ENCODE results near the gene ELP5.

Gene ELP5

GRCh38 chr17:7246779-7247178, 5.2 kb upstream of the ELP5 start:
- Histone ChIP-seq H3K27ac (ENCODE audit: low read length) (no peak overlapping the region), H3K4me1 (ENCODE audit: control insufficient read depth, insufficient read depth, low read length) (peaks cover 32% of the 10 kb centered on the region), H3K9ac (ENCODE audit: low read length in 2 of 2) (no peak overlapping the region), H3K27me3 (ENCODE audit: control insufficient read depth in 1 of 2, insufficient read depth in 2 of 2, low read length in 2 of 2) (no peaks in the 10 kb centered on the region), H3K9me3 (ENCODE audit: control insufficient read depth in 2 of 2, low read length in 2 of 2) (no peaks in the 10 kb centered on the region), H3K36me3 (ENCODE audit: control insufficient read depth in 2 of 2, insufficient read depth in 2 of 2, low read length in 2 of 2) (peaks cover 19 to 23% of the 10 kb centered on the region in 2 donors), H3K4me3 (ENCODE audit: low read length in 2 of 2) (no peak overlapping the region)

GRCh38 chr17:7248796-7249195, 3.2 kb upstream of the ELP5 start:
- Histone ChIP-seq H3K4me1 (ENCODE audit: control insufficient read depth, insufficient read depth, low read length) (peaks cover 32% of the 10 kb centered on the region), H3K27me3 (ENCODE audit: control insufficient read depth in 1 of 2, insufficient read depth in 2 of 2, low read length in 2 of 2) (no peaks in the 10 kb centered on the region), H3K4me3 (ENCODE audit: low read length in 2 of 2) (no peak overlapping the region), H3K9ac (ENCODE audit: low read length in 2 of 2) (no peak overlapping the region), H3K9me3 (ENCODE audit: control insufficient read depth in 2 of 2, low read length in 2 of 2) (no peaks in the 10 kb centered on the region), H3K36me3 (ENCODE audit: control insufficient read depth in 2 of 2, insufficient read depth in 2 of 2, low read length in 2 of 2) (peaks cover 19 to 23% of the 10 kb centered on the region in 2 donors), H3K27ac (ENCODE audit: low read length) (no peak overlapping the region)

GRCh38 chr17:7249214-7249613, 2.8 kb upstream of the ELP5 start:
- Histone ChIP-seq H3K4me1 (ENCODE audit: control insufficient read depth, insufficient read depth, low read length) (peaks cover 30% of the 10 kb centered on the region), H3K36me3 (ENCODE audit: control insufficient read depth in 2 of 2, insufficient read depth in 2 of 2, low read length in 2 of 2) (peaks cover 20 to 21% of the 10 kb centered on the region in 2 donors), H3K27ac (ENCODE audit: low read length) (no peak overlapping the region), H3K9ac (ENCODE audit: low read length in 2 of 2) (no peak overlapping the region), H3K4me3 (ENCODE audit: low read length in 2 of 2) (no peak overlapping the region), H3K27me3 (ENCODE audit: control insufficient read depth in 1 of 2, insufficient read depth in 2 of 2, low read length in 2 of 2) (no peaks in the 10 kb centered on the region), H3K9me3 (ENCODE audit: control insufficient read depth in 2 of 2, low read length in 2 of 2) (no peaks in the 10 kb centered on the region)

GRCh38 chr17:7249830-7250229, 2.2 kb upstream of the ELP5 start:
- peak overlapping the region; percentile 99 for H3K27ac ChIP-seq (ENCODE audit: low read length)
- peaks cover 30% of the 10 kb centered on the region for H3K4me1 ChIP-seq (ENCODE audit: control insufficient read depth, insufficient read depth, low read length)
- peak overlapping the region; percentile 87 for H3K4me3 ChIP-seq (ENCODE audit: low read length in 2 of 2)
- H3K9ac ChIP-seq (ENCODE audit: low read length in 2 of 2), result peak overlapping the region; percentile 82 to 98
- no peaks in the 10 kb centered on the region for H3K9me3 ChIP-seq (ENCODE audit: control insufficient read depth in 2 of 2, low read length in 2 of 2)
- no peaks in the 10 kb centered on the region for H3K27me3 ChIP-seq (ENCODE audit: control insufficient read depth in 1 of 2, insufficient read depth in 2 of 2, low read length in 2 of 2)
- H3K36me3 ChIP-seq (ENCODE audit: control insufficient read depth in 2 of 2, insufficient read depth in 2 of 2, low read length in 2 of 2), result peaks cover 20 to 22% of the 10 kb centered on the region in 2 donors

GRCh38 chr17:7250695-7251627, 1.1 kb upstream of the ELP5 start:
- Histone ChIP-seq H3K27ac (ENCODE audit: low read length) (peak overlapping the region; percentile 99), H3K36me3 (ENCODE audit: control insufficient read depth in 2 of 2, insufficient read depth in 2 of 2, low read length in 2 of 2) (peaks cover 20 to 25% of the 10 kb centered on the region in 2 donors), H3K9ac (ENCODE audit: low read length in 2 of 2) (peak overlapping the region; percentile 82 to 98), H3K4me3 (ENCODE audit: low read length in 2 of 2) (peak overlapping the region; percentile 87), H3K9me3 (ENCODE audit: control insufficient read depth in 2 of 2, low read length in 2 of 2) (no peaks in the 10 kb centered on the region), H3K4me1 (ENCODE audit: control insufficient read depth, insufficient read depth, low read length) (peaks cover 30% of the 10 kb centered on the region), H3K27me3 (ENCODE audit: control insufficient read depth in 1 of 2, insufficient read depth in 2 of 2, low read length in 2 of 2) (no peaks in the 10 kb centered on the region)

- H3K9ac ChIP-seq (ENCODE audit: low read length in 2 of 2), result peak within 1 kb of the TSS; percentile 96 to 98
- H3K27ac ChIP-seq (ENCODE audit: low read length), result peak within 1 kb of the TSS; percentile 99
- peaks cover 16 to 23% of the 10 kb centered on the region in 2 donors for H3K36me3 ChIP-seq (ENCODE audit: control insufficient read depth in 2 of 2, insufficient read depth in 2 of 2, low read length in 2 of 2)
- peaks cover 30% of the 10 kb centered on the region for H3K4me1 ChIP-seq (ENCODE audit: control insufficient read depth, insufficient read depth, low read length)
- no peaks in the 10 kb centered on the region for H3K27me3 ChIP-seq (ENCODE audit: control insufficient read depth in 1 of 2, insufficient read depth in 2 of 2, low read length in 2 of 2)
- no peaks in the 10 kb centered on the region for H3K9me3 ChIP-seq (ENCODE audit: control insufficient read depth in 2 of 2, low read length in 2 of 2)
- peak within 1 kb of the TSS; percentile 87 for H3K4me3 ChIP-seq (ENCODE audit: low read length in 2 of 2)
Measured at GRCh38 chr17:7251661-7252175, 297 bp upstream of the ELP5 start, which contains the start of gene CTDNEP1. TSS of gene CTDNEP1 (minus strand) at chr17:7251734. CDS start at chr17:7251296, 438 bp downstream.

- peaks cover 30% of the 10 kb centered on the region for H3K4me1 ChIP-seq (ENCODE audit: control insufficient read depth, insufficient read depth, low read length)
- H3K27me3 ChIP-seq (ENCODE audit: control insufficient read depth in 1 of 2, insufficient read depth in 2 of 2, low read length in 2 of 2), result no peaks in the 10 kb centered on the region
- H3K9ac ChIP-seq (ENCODE audit: low read length in 2 of 2), result peak overlapping the region; percentile 96 to 98
- peak overlapping the region; percentile 99 for H3K27ac ChIP-seq (ENCODE audit: low read length)
- H3K4me3 ChIP-seq (ENCODE audit: low read length in 2 of 2), result peak overlapping the region; percentile 87
- H3K36me3 ChIP-seq (ENCODE audit: control insufficient read depth in 2 of 2, insufficient read depth in 2 of 2, low read length in 2 of 2), result peaks cover 12 to 22% of the 10 kb centered on the region in 2 donors
- H3K9me3 ChIP-seq (ENCODE audit: control insufficient read depth in 2 of 2, low read length in 2 of 2), result no peaks in the 10 kb centered on the region
Measured at GRCh38 chr17:7253082-7253481, 1.1 kb downstream of the ELP5 start.

- no peak overlapping the region for H3K9ac ChIP-seq (ENCODE audit: low read length in 2 of 2)
- no peaks in the 10 kb centered on the region for H3K9me3 ChIP-seq (ENCODE audit: control insufficient read depth in 2 of 2, low read length in 2 of 2)
- no peaks in the 10 kb centered on the region for H3K27me3 ChIP-seq (ENCODE audit: control insufficient read depth in 1 of 2, insufficient read depth in 2 of 2, low read length in 2 of 2)
- no peak overlapping the region for H3K4me3 ChIP-seq (ENCODE audit: low read length in 2 of 2)
- peaks cover 22% of the 10 kb centered on the region for H3K4me1 ChIP-seq (ENCODE audit: control insufficient read depth, insufficient read depth, low read length)
- H3K27ac ChIP-seq (ENCODE audit: low read length), result no peak overlapping the region
- H3K36me3 ChIP-seq (ENCODE audit: control insufficient read depth in 2 of 2, insufficient read depth in 2 of 2, low read length in 2 of 2), result peaks cover 24 to 31% of the 10 kb centered on the region in 2 donors
Measured at GRCh38 chr17:7254511-7254910, 2.5 kb downstream of the ELP5 start.

- no peak overlapping the region for H3K4me3 ChIP-seq (ENCODE audit: low read length in 2 of 2)
- H3K36me3 ChIP-seq (ENCODE audit: control insufficient read depth in 2 of 2, insufficient read depth in 2 of 2, low read length in 2 of 2), result peaks cover 24 to 33% of the 10 kb centered on the region in 2 donors
- no peaks in the 10 kb centered on the region for H3K9me3 ChIP-seq (ENCODE audit: control insufficient read depth in 2 of 2, low read length in 2 of 2)
- no peak overlapping the region for H3K9ac ChIP-seq (ENCODE audit: low read length in 2 of 2)
- peaks cover 14 to 18% of the 10 kb centered on the region in 2 donors for H3K27me3 ChIP-seq (ENCODE audit: control insufficient read depth in 1 of 2, insufficient read depth in 2 of 2, low read length in 2 of 2)
- H3K27ac ChIP-seq (ENCODE audit: low read length), result no peak overlapping the region
- H3K4me1 ChIP-seq (ENCODE audit: control insufficient read depth, insufficient read depth, low read length), result peaks cover 17% of the 10 kb centered on the region
Measured at GRCh38 chr17:7256766-7257456, 4.9 kb downstream of the ELP5 start.

GRCh38 chr17:7258731-7259554, 6.9 kb downstream of the ELP5 start:
- no peak overlapping the region for H3K4me3 ChIP-seq (ENCODE audit: low read length in 2 of 2)
- no peaks in the 10 kb centered on the region for H3K9me3 ChIP-seq (ENCODE audit: control insufficient read depth in 2 of 2, low read length in 2 of 2)
- H3K36me3 ChIP-seq (ENCODE audit: control insufficient read depth in 2 of 2, insufficient read depth in 2 of 2, low read length in 2 of 2), result peaks cover 24 to 33% of the 10 kb centered on the region in 2 donors
- no peak overlapping the region for H3K27ac ChIP-seq (ENCODE audit: low read length)
- H3K27me3 ChIP-seq (ENCODE audit: control insufficient read depth in 1 of 2, insufficient read depth in 2 of 2, low read length in 2 of 2), result peaks cover 34 to 37% of the 10 kb centered on the region in 2 donors
- H3K4me1 ChIP-seq (ENCODE audit: control insufficient read depth, insufficient read depth, low read length), result peaks cover 18% of the 10 kb centered on the region
- no peak overlapping the region for H3K9ac ChIP-seq (ENCODE audit: low read length in 2 of 2)

Data from stomach smooth muscle (tissue), 2 donors.